ENCODE results near the gene PLIN5. TPM values are rescaled to one million over a fixed set of nuclear protein-coding genes. Genes with fewer than 3 reads are reported as not detected.

The PLIN5 gene
- total RNA-seq, 1 experiment from 2014 or later: 3.9 TPM

GRCh38 chr19:4536798-4537197 is 1.8 kb upstream of the PLIN5 start:
- H4K20me1 ChIP-seq (ENCODE audit: control insufficient read depth, insufficient read depth, insufficient read length): no peaks in the 10 kb centered on the region
- DNase-seq: no peak
- H3K56ac ChIP-seq (ENCODE audit: insufficient read length, low read depth, low read length): no peak overlapping the region
- no peak overlapping the region for H3K27ac ChIP-seq (ENCODE audit: insufficient read length, low read depth, low read length)
- no peak overlapping the region for H2BK20ac ChIP-seq (ENCODE audit: low read depth, low read length, poor library complexity, severe bottlenecking)
- no peak overlapping the region for H3T11ph ChIP-seq (ENCODE audit: low read length)
- Mint-ChIP-seq H3K4me3 (no peak overlapping the region), H3K36me3 (ENCODE audit: insufficient read depth in 1 of 3, low read depth in 3 of 3) (no peaks in the 10 kb centered on the region), H3K9me3 (peaks cover 0 to 4% of the 10 kb centered on the region in 2 experiments; a peak in 2 of 5 replicates), H3K27me3 (ENCODE audit: low read depth) (peaks cover 55% of the 10 kb centered on the region), H3K4me1 (peaks cover 6 to 15% of the 10 kb centered on the region in 2 experiments), H3K27ac (no peak overlapping the region)
- WGBS (ENCODE audit: extremely low coverage, insufficient read length, low lambda C conversion rate): no CpG with 5 or more reads among the region's 5 CpGs
- H3K9ac ChIP-seq (ENCODE audit: extremely low read depth, insufficient read length, low read length): no peak overlapping the region
- no peaks in the 10 kb centered on the region for H3K4me1 ChIP-seq (ENCODE audit: insufficient read depth, low read length)
- H2BK5ac ChIP-seq (ENCODE audit: insufficient read length, low read length): no peak overlapping the region
- H3K14ac ChIP-seq (ENCODE audit: insufficient read depth, low read length): no peak overlapping the region
- no peak overlapping the region for H3K4ac ChIP-seq (ENCODE audit: low read depth, low read length)
- no peak overlapping the region for H2AK5ac ChIP-seq (ENCODE audit: insufficient read length, low read length)
- no peaks in the 10 kb centered on the region; the same call in 1 of the 2 replicates for H3K27me3 ChIP-seq (ENCODE audit: insufficient read depth, low read length)
- TF ChIP-seq CTCF (conservative IDR thresholded peaks at IDR 0.05): no peak
- H3K18ac ChIP-seq (ENCODE audit: insufficient read length, low read depth, low read length): no peak overlapping the region
- no peak overlapping the region for H2BK12ac ChIP-seq (ENCODE audit: insufficient read length, low read depth, low read length)
- H4K91ac ChIP-seq (ENCODE audit: insufficient read length, low read depth, low read length): no peak overlapping the region
- H3K79me1 ChIP-seq (ENCODE audit: insufficient read depth, low read depth, low read length, poor library complexity, severe bottlenecking): no peaks in the 10 kb centered on the region
- no peak overlapping the region for H3K4me2 ChIP-seq (ENCODE audit: insufficient read depth, insufficient read length, low read length)
- no peaks in the 10 kb centered on the region for H3K9me3 ChIP-seq (ENCODE audit: control insufficient read depth, low read depth, low read length)
- H3K23me2 ChIP-seq (ENCODE audit: insufficient read length, low read depth, low read length, poor library complexity, severe bottlenecking): peaks cover 3% of the 10 kb centered on the region
- no peak overlapping the region for H2BK120ac ChIP-seq (ENCODE audit: low read depth, low read length, poor library complexity, severe bottlenecking)
- H4K8ac ChIP-seq (replicated peaks; ENCODE audit: insufficient read length, low read depth, low read length): no peak overlapping the region
- no peak overlapping the region for H4K5ac ChIP-seq (ENCODE audit: insufficient read length, low read depth, low read length)
- no peak overlapping the region for H2BK15ac ChIP-seq (ENCODE audit: low read depth, low read length)
- no peak overlapping the region for H3K23ac ChIP-seq (ENCODE audit: insufficient read length, low read depth, low read length)
- no peaks in the 10 kb centered on the region for H3K79me2 ChIP-seq (ENCODE audit: insufficient read depth, low read length)
- H2AFZ ChIP-seq (ENCODE audit: low read length): no peak overlapping the region
